GM18519 (cell line): ENCODE measurements around the gene EMP2.
"Not testable (repeated sequence)": the region's sequence is repeated elsewhere in the genome, so short reads cannot be mapped to it uniquely, and the experiment has no call there.

Experiments
- ATAC-seq: cut with Tn5 transposase; IDR thresholded peaks from one replicate; pipeline ENCODE4 v1.9.1; 2021; ENCODE audit warnings: mild to moderate bottlenecking, moderate library complexity; ENCODE audit not compliant: unreplicated experiment, low FRiP score

The EMP2 gene

DNA sequence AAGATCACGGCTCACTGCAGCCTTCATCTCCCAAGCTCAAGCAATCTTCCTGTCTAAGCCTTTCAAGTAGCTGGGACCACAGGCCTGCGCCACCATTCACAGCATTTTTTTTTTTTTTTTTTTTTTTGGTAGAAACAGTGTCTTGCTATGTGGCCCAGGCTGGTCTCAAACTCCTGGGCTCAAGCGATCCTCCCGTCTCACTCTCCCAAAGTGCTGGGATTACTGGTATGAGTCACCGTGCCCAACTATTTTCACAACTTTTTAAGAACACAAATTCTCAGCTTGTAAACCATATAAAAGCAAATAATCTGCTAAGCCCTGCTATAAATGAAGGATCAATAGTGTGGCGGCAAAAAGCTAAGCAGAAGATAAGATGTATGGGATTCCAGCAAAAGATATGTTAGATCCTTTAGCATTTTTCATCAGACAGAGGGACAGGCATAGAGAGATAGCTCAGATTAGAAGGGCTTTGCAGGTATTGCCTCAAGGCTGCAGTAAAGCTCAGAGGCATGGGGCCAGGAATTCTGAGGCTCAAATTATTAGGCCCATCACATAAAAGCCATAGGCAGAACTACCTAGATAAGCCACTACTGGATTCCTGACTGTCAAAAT, 55.1 kb downstream of the EMP2 start:
- no peak for ATAC-seq

DNA sequence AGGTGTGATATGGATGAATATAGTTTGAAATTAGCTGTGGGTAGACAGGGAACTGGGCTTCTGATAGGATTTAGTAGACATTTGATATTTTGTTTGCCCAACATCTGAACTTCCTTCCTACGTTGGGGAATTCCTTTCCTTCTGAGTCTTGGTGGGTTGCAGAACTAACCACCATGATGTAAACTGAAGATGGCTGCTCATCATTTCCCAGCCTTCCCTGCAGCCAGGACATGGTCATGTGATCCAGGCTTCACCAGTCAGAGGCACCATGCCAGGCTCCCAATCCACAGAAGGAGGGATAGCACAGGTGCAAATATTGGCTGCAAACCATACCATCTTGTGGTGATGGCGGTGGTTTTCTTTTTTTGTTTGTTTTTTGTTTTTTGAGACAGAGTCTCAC, 57.4 kb downstream of the EMP2 start:
- ATAC-seq = no peak

DNA sequence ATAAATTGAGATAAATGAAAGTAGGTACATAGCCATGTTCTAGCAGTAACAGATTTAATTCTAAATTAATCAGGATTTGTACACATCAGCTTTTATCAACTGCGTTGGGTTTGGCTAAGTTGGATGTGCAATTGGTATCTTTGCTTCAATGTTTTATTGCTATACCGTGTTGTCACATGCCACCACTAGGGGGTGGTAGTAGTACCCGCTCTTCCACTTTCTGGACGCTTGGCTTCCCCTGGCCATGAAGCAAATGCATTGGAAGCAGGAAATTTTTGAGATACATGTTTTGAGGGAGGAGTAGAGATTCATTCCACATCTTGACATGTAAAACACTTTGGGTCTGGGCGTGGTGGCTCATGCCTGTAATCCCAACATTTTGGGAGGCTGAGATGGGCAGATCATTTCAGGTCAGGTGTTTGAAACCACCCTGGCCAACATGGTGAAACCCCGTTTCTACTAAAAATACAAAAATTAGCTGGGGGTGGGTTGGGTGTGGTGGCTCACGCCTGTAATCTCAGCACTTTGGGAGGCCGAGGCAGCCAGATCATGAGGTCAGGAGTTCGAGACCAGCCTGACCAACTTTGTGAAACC, 58.6 kb downstream of the EMP2 start:
- ATAC-seq = no peak

DNA sequence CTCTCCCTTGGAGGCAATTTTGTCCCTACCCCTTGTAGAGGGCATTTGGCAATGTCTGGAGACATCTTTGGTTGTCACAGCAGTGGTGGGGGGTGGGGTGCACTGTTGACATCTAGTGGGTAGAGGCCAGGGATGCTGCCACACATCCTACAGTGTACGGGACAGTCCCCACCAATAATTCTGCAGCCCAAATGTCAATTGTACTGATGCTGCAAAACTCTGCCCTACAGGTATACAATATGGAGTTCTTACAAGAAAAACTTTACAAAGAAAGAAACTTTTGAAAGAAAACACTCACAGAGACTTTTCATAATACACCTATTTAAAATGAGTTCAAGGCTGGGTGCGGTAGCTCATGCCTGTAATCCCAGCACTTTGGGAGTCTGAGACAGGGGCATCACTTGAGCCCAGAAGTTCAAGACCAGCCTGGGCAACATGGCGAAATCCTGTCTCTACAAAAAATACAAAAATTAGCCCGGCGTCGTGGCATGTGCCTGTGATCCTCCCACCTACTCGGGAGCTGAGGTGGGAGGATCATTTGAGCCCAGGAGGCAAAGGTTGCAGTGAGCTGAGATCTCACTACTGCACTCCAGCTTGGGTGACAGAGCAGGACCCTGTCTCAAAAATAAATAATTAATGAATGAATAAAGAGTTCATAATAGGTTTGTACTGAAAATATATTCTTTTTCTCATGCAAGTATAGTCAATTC, 59.4 kb downstream of the EMP2 start:
- ATAC-seq = no peak

DNA sequence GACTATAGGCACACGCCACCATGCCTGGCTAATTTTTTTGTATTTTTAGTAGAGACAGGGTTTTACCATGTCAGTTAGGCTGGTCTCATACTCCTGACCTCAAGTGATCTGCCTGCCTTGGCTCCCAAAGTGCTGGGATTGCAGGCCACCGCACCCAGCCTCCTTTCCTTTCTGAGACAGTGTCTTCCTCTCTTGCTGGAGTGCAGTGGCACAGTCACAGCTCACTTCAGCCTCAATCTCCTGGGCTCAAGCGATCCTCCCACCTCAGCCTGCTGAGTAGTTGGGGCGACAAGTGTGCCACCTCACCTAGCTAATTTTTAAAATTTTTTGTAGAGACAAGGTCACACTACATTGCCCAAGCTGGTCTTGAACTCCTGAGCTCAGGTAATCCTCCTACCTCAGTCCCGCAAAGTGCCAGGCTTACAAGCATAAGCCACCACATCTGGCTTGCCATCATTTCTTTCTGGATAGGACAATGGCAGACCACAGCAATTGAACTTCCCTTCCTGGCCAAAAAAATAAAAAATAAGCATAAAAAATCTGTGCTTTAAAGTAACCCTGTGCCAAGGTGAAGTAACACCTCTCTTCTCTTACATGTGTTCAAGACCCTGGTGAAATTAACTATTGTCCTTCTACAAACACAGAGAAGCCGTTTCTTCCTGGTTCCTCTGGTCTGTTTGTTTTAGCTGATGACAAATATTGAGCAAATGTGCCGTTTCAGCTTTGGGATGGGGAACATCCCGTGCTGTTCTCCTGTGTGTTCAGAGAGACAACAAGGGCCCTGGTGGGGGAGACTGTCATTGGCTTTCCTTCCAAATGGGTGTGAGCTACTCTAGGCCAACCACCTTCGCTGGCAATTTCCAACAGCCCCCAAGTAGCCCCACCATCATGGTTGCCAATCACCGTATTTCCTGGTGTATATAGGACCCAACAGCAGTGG, 60.2 kb downstream of the EMP2 start:
- no peak for ATAC-seq

DNA sequence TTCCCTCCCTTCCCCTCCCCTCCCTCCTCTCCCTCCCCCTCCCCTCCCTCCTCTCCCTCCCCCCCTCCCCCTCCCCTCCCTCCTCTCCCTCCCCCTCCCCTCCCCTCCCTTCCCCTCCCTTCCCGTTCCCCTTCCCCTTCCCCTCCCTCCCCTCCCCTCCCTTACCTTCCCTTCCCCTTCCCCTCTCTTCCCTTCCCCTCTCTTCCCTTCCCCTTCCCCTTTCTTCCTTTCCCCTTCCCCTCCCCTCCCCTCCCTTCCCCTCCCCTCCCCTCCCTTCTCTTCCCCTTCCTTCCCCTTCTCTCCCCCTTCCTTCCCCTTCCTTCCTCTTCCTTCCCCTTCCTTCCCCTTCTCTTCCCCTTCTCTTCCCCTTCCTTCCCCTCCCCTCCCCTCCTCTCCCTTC, 61.1 kb downstream of the EMP2 start:
- ATAC-seq = no peak

DNA sequence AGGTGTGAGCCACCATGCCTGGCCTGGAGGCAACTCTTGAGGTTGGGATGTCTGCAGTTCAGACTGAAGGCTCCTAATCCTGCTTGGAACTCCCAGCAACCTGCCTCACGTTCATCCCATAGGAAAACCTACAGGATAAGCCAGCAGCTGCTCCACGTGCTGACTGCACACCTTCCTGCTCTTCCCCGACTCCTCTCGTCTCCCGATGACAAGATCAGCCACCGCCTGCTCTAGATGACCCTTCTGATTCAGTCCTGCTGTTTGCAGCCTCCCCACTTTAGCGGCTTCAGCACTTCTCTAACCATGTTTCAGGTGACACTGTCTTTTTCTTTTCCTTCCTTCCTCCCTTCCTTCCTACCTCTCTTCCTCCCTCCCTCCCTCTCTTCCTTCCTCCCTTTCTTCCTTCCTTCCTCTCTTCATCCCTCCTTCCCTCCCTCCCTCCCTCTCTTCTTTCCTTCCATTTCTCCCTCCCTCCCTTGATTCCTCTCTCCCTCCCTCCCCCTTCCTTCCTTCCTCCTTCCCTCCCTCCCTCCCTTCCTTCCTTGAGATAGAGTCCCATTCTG, 61.8 kb downstream of the EMP2 start:
- ATAC-seq = no peak

DNA sequence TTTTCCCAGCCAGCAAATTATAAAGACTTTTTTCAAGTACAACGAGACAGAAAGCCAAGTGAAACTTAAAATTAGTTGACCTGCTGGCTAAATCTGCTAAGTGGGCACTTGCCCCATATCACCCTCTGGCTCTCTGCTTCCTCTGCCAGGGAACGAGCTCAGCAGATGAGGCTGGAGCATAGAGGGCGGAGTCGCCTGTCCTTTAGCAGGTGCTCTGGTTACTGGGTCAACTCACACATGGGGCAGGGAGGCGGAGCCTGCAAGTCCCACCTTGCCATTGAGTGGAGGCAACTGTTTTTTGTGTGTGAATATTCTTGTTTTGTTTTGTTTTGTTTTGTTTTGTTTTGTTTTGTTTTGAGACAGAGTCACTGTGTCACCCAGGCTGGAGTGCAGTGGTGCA, 62.5 kb downstream of the EMP2 start:
- ATAC-seq = no peak

DNA sequence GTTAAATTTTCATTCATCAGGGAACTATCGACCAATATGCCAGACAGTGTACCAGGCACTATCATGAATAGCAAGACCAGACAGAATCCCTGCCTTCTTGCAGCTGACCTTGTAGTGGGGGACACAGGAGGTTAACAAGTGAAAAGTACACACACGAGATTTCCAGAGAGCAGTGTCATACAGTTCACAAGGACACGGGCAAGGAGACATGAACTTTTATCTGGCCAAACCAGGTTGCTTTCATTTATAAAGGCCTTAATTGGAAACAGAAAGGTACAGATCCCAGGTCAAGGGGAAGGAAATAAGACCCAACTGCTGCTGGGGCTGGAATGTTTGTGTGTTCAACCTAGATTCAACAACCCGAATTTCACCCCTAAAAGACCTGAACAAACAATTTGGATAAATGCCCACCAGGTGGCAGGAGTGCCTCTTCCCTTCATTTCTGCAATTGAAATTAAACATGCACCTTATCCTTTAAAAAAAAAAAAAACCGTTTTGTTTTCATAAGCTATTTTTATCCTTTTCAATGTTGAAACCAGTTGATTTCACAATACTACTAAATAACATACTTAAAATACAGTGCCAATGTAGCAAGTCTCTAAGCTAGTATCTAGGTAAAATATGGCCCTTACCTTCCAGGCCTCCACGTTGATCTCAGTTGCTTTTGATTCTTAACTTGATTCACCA, 65.9 kb downstream of the EMP2 start:
- ATAC-seq = no peak

DNA sequence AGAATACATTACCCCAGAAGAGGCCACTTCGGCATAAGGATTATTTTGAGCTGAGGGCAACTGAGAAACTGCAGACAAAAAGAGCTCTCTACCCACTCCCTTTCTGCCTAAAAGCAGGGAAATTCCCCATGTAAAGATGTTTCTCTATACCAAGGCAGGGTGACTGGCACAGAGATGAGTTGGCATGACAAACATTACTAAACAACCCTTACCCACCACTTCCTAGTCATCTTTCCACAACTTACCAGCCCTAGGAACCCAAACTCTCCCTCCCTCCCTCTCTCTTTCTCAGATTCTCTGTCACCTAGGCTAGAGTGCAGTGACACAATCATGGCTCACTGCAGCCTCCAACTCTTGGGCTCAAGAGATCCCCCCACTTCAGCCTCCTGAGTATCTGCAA, 68.6 kb downstream of the EMP2 start:
- ATAC-seq = no peak

DNA sequence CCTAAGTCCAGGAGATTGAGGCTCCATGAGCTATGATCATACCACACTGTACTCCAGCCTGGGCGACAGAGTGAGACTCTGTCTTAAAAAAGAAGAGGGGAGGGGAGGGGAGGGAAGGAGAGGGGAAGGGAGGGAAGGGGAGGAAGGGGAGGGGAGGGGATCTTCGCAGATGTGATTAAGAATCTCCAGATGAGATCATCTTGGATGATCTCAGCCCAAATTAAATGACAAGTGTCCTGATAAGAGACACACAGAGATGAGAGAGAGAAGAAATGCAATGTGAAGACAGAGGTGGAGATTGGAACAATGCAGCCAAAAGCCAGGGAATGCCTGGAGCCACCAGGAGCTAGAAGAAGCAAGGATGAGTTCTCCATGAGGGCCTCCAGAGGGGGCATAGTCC, 70.1 kb downstream of the EMP2 start:
- ATAC-seq = no peak

DNA sequence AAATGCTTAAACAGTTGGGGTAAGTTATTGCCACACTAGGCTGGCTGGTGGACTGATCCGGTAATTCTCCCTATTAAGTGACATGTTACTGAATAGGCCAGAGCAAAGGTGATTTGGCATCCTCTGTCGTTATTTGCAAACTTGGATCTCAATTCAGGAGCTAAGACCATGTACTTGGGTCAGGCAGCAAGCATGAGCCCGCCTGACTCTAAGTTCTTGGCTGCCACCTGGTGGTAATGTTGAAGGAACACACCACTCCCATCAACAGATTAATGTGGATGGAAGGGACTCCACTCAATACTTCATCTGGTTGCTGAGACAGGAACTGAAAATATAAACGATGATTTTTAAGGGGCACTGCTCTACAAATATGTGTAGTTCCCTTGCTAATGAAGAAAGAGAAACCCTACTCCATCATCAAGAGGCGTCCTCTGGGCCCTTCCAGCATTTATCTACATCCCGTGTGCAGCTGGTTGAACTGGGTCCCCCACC, 70.8 kb downstream of the EMP2 start:
- no peak for ATAC-seq

DNA sequence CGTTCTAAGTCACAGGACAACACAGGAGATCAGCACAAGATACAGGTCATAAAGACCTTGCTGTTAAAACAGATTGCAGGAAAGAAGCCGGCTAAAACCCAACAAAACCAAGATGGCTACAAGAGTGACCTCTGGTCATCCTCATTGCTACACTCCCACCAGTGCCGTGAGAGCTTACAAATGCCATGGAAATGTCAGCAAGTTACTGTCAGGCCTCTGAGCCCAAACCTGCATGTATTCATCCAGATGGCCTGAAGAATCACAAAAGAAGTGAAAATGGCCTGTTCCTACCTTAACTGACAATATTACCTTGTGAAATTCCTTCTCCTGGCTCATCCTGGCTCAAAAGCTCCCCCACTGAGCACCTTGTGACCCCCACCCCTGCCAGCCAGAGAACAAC, 75.1 kb downstream of the EMP2 start:
- not testable (repeated sequence) for ATAC-seq

DNA sequence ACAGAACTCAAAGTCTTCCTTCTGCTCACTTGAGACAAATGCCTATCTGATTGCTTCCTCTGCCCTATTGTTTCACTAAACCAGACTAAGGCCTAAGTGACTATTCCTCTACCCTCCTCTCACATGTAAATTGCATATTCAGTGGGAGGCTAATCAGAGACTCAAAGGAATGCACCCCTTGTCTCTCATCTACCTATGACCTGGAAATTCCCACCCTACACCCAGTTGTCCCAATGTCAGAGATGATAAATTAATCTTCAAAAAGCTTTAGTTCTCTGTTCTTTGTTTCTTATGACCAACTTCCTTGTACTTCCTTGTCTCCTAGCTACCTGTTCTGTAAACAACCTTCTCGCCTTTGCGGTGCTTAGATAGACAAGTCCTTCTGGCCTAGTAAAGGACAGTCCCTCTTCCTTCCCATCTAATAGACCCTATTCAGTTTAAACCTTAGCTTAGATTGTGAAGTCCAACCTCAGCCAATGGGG, 76.0 kb downstream of the EMP2 start:
- ATAC-seq = no peak

DNA sequence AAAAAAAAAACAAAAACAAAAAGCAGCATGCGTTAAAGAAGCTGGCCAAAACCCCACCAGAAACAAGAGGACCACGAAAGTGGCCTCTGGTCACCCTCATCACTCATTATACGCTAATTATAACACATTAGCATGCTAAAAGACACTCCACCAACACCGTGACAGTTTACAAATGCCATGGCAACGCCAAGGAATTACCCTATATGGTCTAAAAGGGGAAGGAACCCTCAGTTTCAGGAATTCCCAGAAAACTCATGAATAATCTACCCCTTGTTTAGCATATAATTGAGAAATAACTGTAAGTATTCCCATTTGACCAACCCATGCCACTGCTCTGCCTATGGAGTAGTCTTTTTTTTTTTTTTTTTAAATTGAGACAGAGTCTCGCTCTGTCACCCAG, 77.6 kb downstream of the EMP2 start:
- no peak for ATAC-seq

DNA sequence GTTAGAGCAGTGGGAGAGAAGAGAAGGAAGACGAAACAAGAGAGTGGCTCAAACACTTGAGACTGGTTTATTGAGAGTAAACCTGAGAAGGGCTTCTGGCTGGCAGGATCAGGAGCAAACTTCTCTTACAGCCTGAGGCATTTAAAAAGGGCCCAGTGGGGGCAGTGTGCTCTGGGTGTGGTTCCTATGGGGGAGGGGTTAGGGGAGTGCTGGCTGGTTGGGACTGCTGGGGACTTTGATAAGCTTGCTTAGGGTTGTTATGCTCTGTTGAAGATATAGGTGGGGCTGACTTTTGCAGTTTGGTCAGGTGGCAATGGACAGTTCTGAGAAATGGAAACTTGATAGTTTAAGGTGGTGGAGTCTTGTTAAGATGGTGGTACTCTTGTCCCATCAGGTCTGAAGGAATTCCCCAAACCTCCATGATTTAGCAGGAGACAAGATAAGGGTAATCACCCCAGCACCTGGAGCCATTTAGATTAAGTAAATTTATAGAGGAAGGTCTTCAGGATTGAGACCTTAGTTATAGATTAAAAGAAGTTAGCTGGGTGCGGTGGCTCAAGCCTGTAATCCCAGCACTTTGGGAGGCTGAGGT, 79.3 kb downstream of the EMP2 start:
- no peak for ATAC-seq

DNA sequence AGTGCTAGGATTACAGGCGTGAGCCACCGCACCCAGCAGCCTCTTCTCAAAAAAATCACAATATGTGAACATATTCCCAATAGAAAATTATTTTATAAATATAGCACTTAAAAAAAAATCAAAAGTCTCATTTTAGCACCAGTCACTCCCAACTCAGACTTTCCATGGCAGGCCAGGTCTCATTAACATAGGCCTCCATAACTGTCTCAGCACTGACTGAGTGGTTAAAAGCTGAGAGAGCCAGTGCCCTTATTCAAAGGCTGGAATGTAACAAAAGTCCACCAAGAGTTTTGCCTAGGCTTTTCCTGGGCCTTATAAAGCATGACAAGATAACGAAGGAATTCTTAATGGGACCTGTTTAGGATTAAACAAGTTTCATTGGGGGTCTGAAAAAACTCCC, 79.8 kb downstream of the EMP2 start:
- no peak for ATAC-seq

DNA sequence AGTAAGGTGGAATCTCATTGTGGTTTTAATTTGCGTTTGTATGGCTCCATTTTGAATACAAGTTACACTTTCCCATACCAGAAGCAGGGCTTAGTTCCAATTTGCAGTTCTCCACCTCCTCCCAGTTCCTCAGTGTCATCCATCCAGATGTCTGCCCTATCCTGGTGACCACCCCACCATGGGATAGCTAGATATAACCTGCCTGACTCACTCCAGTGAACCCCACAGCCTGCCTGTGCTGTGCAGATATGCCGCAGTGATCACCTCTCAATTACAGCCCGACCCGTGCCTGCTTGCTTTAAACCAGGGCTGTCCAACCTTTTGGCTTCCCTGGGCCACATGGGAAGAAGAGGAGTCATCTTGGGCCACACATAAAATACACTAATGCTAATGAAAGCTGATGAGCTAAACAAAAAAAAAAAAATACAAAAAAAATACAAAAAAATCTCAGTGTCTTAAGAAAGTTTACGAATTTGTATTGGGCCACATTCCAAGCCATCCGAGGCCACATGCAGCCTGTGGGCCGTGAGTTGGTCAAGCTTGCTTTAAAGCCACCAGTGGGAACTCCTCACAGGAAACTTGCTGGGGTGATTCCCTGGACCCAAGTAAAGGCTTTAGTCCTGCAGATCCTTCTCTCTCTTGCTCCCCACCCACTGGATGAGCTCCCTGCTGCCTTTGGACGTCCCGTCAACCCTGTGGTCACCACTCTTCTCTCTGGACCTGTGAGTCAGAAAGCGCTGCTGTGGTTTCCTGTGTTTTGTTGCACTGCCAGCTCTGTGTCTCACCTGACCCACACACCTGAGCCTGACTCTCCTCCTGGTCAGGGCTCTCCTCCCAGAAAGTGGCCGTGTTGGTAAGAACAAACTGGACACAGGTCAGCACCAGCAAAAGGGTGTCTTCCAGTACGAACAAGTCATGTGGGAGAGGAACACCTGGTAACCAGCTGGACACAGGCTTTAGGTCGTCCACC, 83.0 kb downstream of the EMP2 start:
- ATAC-seq = no peak

DNA sequence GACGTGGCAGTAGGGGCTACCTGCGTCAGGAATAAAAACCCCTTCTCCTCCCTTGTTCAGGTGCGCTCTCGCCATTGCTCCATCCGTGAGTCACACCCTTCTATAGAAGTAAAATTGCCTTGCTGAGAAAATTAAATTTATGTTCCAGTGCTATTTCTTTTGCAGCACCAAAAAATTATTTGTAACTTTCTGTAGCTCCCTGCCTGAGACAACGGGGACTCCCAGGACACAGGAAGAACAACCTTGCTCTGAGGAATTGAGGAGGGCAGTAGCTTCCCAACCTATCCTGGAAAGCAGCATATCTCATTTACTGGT, 85.4 kb downstream of the EMP2 start:
- ATAC-seq = no peak
